Psoas muscle (tissue), 8 donors: ENCODE results near the gene RSL1D1. TPM values are rescaled to one million over a fixed set of nuclear protein-coding genes. Genes with fewer than 3 reads are reported as not detected.

Experiments used
- ATAC-seq, 4 donors: fragments of 200-7000 bp; cut with Tn5 transposase; one replicate each; pipeline ENCODE4 v1.9.1; 2020; ENCODE audit warnings: moderate library complexity in 3 of 4, mild to moderate bottlenecking in 2 of 4
- DNase-seq, 2 donors: peaks; one replicate each; pipeline ENCODE4 v3.0.0-alpha.2; 2020
- H3K27ac ChIP-seq: fragments of 200-600 bp; one replicate; pipeline ENCODE4 v1.8.0; 2022
- H3K27me3 ChIP-seq, 3 donors: fragments of 200-600 bp in 1 of 3; one replicate each; pipeline versions ENCODE4 v1.6.1 to v1.8.0; 2013 to 2022; ENCODE audit warnings: low read length in 2 of 3, mild to moderate bottlenecking in 2 of 3, moderate library complexity in 1 of 3; ENCODE audit not compliant: insufficient read depth in 3 of 3
- H3K36me3 ChIP-seq, 2 donors: fragments of 200-600 bp in 1 of 2; one replicate each; pipeline versions ENCODE4 v1.6.1 to v1.8.0; 2013 to 2022; ENCODE audit warnings: low read depth in 1 of 2, mild to moderate bottlenecking in 1 of 2, moderate library complexity in 1 of 2; ENCODE audit not compliant: insufficient read depth in 1 of 2
- H3K4me1 ChIP-seq: fragments of 200-600 bp; one replicate; pipeline ENCODE4 v1.8.0; 2022
- H3K4me3 ChIP-seq: fragments of 200-600 bp; one replicate; pipeline ENCODE4 v1.8.0; 2022; ENCODE audit warnings: mild to moderate bottlenecking
- H3K9me3 ChIP-seq: fragments of 200-600 bp; one replicate; pipeline ENCODE4 v1.8.0; 2022
- WGBS, 3 donors: extraction: QIAGEN DNeasy Blood & Tissue Kit; methylation state at CpG; one replicate each; pipeline versions ENCODE4 v1.1.6 to v1.1.7; 2013; 5-methylcytosine and 5-hydroxymethylcytosine counted together
- intact Hi-C, 2 donors: fragments of 100-400 bp; cut with DNase I; formaldehyde crosslinking; loops; one replicate each; pipeline versions ENCODE4 v1.11.0 to v1.14.2; 2022
- polyA plus RNA-seq, 3 donors: library from polyadenylated mRNA; stranded (reverse); fragments of 200-250 nt; gene quantifications; one replicate each; pipeline ENCODE4 v1.2.3, GENCODE V29; 2013
- total RNA-seq, 4 donors: library from RNA; stranded (reverse); fragmentation: NEBNext Ultra II Directional in 2 of 4; extraction: Animal tissue kit (Norgen Biotek cat#: 25700) in 2 of 4; gene quantifications; one replicate each; pipeline versions ENCODE4 v1.2.1 to v1.2.4, GENCODE V29; 2021 to 2023
- TF ChIP-seq, protein P1 (sequence below): fragments of 200-600 bp; IDR thresholded peaks from one replicate; pipeline ENCODE4 v1.8.0; 2022; ENCODE audit warnings: antibody characterized with exemption
- donor health status: healthy with polysubstance abuse.
- donor health status: DM: no; HTN: no; CAD: no; lungs with moderate emphysema.
- donor health status: Bipolar disorder and iron deficiency.
- donor health status: healthy.
- donor health status: DM: yes; HTN: yes; CAD: no.
- donor health status: DM: no; HTN: no; CAD: no.
- donor health status: DM: no; HTN: no; CAD: no.
- donor health status: DM: yes; HTN: yes; CAD: no.

The RSL1D1 gene
- total and polyA plus RNA-seq, 7 donors: 197 to 271 (median 241) TPM

DNA sequence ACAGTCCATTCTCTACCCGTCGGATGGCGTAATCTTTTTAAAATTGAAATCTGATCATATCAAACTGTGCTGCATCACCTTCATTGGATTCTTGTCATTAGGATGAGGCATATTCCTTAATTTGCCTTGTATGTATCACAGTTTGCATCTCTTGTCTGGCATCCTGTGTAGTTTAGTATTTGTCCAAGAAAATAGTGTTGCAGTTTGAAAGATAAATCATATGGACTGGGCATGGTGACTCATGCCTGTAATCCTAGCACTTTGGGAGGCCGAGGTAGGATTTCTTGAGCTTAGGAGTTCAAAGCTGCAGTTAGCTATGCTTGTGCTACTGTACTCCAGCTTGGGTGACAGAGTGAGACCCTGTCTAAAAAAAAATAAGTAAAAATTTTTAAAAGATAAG, 5.8 kb upstream of the RSL1D1 start:
- Histone ChIP-seq H3K27ac (peak overlapping the region; percentile 75), H3K36me3 (peaks cover 0 to 9% of the 10 kb centered on the region in 2 donors), H3K4me3 (no peak overlapping the region), H3K27me3 (no peaks in the 10 kb centered on the region), H3K4me1 (peaks cover 23% of the 10 kb centered on the region), H3K9me3 (no peaks in the 10 kb centered on the region)
- intact Hi-C loops: no loop called here
- 22 to 59% (median 30%) methylated on average over 4 of the region's 4 CpGs for WGBS, 3 donors
- TF ChIP-seq, protein P1, sequence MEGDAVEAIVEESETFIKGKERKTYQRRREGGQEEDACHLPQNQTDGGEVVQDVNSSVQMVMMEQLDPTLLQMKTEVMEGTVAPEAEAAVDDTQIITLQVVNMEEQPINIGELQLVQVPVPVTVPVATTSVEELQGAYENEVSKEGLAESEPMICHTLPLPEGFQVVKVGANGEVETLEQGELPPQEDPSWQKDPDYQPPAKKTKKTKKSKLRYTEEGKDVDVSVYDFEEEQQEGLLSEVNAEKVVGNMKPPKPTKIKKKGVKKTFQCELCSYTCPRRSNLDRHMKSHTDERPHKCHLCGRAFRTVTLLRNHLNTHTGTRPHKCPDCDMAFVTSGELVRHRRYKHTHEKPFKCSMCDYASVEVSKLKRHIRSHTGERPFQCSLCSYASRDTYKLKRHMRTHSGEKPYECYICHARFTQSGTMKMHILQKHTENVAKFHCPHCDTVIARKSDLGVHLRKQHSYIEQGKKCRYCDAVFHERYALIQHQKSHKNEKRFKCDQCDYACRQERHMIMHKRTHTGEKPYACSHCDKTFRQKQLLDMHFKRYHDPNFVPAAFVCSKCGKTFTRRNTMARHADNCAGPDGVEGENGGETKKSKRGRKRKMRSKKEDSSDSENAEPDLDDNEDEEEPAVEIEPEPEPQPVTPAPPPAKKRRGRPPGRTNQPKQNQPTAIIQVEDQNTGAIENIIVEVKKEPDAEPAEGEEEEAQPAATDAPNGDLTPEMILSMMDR: no peak
- ATAC-seq (peak; percentile 68 to 89 (median 80)), DNase-seq (no peak)

DNA sequence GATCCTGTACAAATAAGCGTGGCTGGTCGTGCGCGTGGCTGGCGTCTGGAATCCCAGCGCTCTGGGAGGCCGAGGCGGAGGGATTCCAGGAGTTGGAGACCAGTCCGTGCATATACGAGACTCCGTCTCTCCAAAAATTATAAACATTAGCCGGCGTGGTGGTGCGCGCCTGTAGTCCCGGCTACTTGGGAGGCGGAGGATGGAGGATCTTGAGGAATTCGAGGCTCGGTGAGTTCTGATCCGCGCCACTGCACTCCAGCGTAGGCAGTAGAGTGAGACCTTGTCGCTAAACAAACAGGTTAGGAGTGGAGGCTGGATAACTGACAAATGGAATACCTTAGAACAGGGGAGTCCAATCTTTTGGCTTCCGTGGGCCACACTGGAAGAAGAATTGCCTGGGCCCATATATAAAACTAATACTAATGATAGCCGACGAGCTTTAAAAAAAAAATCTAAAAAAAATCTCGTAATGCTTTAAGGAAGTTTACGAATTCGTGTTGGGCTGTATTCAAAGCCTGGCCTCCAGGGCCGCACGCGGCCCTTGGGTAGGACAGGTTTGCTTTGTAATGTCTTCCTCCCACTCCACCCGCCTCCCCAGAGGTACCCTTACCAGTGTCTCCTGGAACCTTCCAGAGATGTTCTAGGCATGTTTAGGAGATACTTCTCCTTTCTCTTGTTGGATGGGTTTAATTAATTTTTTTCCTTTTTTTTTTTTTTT, 909 bp upstream of the RSL1D1 start:
- H3K27me3 ChIP-seq: no peaks in the 10 kb centered on the region
- peak in 1 of 4 donors; percentile 3 for ATAC-seq
- intact Hi-C loops: loop anchor here in 1 of 2 donors (5.0 kb wide), 1 partner anchor 55 kb away; the partner anchor contains the start of gene ZC3H7A
- peak overlapping the region; percentile 99 for H3K4me3 ChIP-seq
- TF ChIP-seq, protein P1: no peak
- WGBS, 3 donors: 42 to 44% (median 44%) methylated on average over 33 of the region's 33 CpGs
- H3K9me3 ChIP-seq: no peaks in the 10 kb centered on the region
- DNase-seq: no peak
- peak overlapping the region; percentile 97 for H3K27ac ChIP-seq
- H3K4me1 ChIP-seq: peaks cover 29% of the 10 kb centered on the region
- H3K36me3 ChIP-seq: peaks cover 0 to 41% of the 10 kb centered on the region in 2 donors

DNA sequence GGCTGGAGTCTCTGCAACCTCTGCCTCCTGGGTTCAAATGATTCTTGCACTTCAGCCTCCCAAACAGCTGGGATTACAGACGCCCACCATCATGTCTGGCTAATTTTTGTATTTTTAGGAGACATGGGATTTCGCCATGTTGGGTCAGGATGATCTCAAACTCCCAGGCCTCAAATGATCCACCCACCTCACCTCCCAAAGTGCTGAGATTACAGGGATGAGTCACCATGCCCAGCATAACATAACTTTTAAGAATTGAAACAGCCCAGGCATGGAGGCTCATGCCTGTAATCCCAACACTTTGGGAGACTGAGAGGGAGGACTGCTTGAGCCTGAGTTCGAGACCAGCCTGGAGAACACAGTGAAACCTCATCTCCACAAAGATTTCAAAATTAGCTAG, 2.5 kb downstream of the RSL1D1 start:
- 91 to 93% (median 93%) methylated on average over 3 of the region's 3 CpGs for WGBS, 3 donors
- Histone ChIP-seq H3K4me1 (peaks cover 17% of the 10 kb centered on the region), H3K27me3 (no peaks in the 10 kb centered on the region), H3K36me3 (peaks cover 15 to 72% of the 10 kb centered on the region in 2 donors), H3K27ac (no peak overlapping the region), H3K9me3 (no peaks in the 10 kb centered on the region), H3K4me3 (no peak overlapping the region)
- DNase-seq (no peak), ATAC-seq (no peak)
- intact Hi-C loops: loop anchor here in 1 of 2 donors (10.0 kb wide), 1 partner anchor 84 kb away; no protein-coding TSS in a partner anchor
- TF ChIP-seq, protein P1: no peak

DNA sequence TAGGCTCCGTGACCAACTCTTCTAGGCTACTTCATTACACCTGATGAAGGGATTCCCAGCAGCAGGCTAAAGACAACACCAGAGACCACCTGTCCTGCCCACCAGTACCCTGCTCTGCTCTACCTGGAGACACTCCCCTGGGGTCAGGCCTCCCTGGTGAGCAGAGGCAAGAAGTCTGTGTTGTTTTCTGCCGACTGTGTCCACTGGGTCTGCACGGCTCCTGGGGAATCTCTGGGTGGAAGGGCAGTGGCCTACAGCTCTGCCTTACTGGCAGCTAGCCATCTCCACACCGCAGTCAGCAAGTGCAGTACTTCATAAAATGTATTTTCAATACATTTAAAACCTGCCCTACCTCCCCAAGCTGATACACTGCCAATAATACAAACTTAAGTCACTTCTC, 6.8 kb downstream of the RSL1D1 start:
- 80 to 91% (median 85%) methylated on average over 4 of the region's 4 CpGs for WGBS, 3 donors
- TF ChIP-seq, protein P1: no peak
- intact Hi-C loops: loop anchor here in 1 of 2 donors (10.0 kb wide), 1 partner anchor 80 kb away; no protein-coding TSS in a partner anchor

More for the DNA sequence above, 6.8 kb downstream of the RSL1D1 start:
- DNase-seq (no peak), ATAC-seq (no peak)
- Histone ChIP-seq H3K4me1 (peaks cover 7% of the 10 kb centered on the region), H3K36me3 (peaks cover 23 to 100% of the 10 kb centered on the region in 2 donors), H3K27me3 (no peaks in the 10 kb centered on the region), H3K9me3 (no peaks in the 10 kb centered on the region), H3K4me3 (no peak overlapping the region), H3K27ac (no peak overlapping the region)
